ENCODE data around the gene CAPN3. TPM values are rescaled to one million over a fixed set of nuclear protein-coding genes. Genes with fewer than 3 reads are reported as not detected.

Gene CAPN3
- total RNA-seq, 3 donors from 2014 or later: 11.6 to 21.5 (median 16.1) TPM

GRCh38 chr15:42405863-42406482 lies 46.7 kb downstream of the CAPN3 start:
- DNase-seq (no peak), ATAC-seq (no peak)
- TF ChIP-seq CTCF (IDR thresholded peaks at IDR 0.05): no peak
- Histone ChIP-seq H3K4me1 (ENCODE audit: low read depth) (no peaks in the 10 kb centered on the region), H3K36me3 (ENCODE audit: low read depth) (no peaks in the 10 kb centered on the region), H3K9me3 (no peaks in the 10 kb centered on the region), H3K4me3 (no peak overlapping the region)
- intact Hi-C loops (cut with DNase I, micrococcal nuclease): no loop called here

GRCh38 chr15:42408178-42408577 lies 48.9 kb downstream of the CAPN3 start:
- Histone ChIP-seq H3K9me3 (no peaks in the 10 kb centered on the region), H3K4me1 (ENCODE audit: low read depth) (no peaks in the 10 kb centered on the region), H3K36me3 (ENCODE audit: low read depth) (no peaks in the 10 kb centered on the region), H3K4me3 (no peak overlapping the region)
- TF ChIP-seq CTCF (IDR thresholded peaks at IDR 0.05): no peak
- intact Hi-C loops (cut with DNase I, micrococcal nuclease): no loop called here
- no peak for DNase-seq
- no peak for ATAC-seq

GRCh38 chr15:42409011-42409410 lies 49.7 kb downstream of the CAPN3 start:
- DNase-seq (no peak), ATAC-seq (no peak)
- no peak overlapping the region for H3K4me3 ChIP-seq
- H3K9me3 ChIP-seq: no peaks in the 10 kb centered on the region
- H3K36me3 ChIP-seq (ENCODE audit: low read depth): no peaks in the 10 kb centered on the region
- no peaks in the 10 kb centered on the region for H3K4me1 ChIP-seq (ENCODE audit: low read depth)
- intact Hi-C loops (cut with DNase I, micrococcal nuclease): no loop called here
- TF ChIP-seq CTCF (IDR thresholded peaks at IDR 0.05): no peak

DNA sequence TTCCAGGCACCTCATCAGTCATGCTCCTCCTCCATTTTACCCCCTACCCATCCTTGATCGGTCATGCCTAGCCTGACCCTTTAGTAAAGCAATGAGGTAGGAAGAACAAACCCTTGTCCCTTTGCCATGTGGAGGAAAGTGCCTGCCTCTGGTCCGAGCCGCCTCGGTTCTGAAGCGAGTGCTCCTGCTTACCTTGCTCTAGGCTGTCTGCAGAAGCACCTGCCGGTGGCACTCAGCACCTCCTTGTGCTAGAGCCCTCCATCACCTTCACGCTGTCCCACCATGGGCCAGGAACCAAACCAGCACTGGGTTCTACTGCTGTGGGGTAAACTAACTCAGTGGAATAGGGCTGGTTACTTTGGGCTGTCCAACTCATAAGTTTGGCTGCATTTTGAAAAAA lies 52.6 kb downstream of the CAPN3 start:
- ATAC-seq: no peak
- no peak overlapping the region for H3K4me3 ChIP-seq
- no peaks in the 10 kb centered on the region for H3K36me3 ChIP-seq (ENCODE audit: low read depth)
- intact Hi-C loops (cut with DNase I, micrococcal nuclease): no loop called here
- no peaks in the 10 kb centered on the region for H3K9me3 ChIP-seq
- no peaks in the 10 kb centered on the region for H3K4me1 ChIP-seq (ENCODE audit: low read depth)
- DNase-seq: no peak
- no peak for TF ChIP-seq CTCF (IDR thresholded peaks at IDR 0.05)

DNA sequence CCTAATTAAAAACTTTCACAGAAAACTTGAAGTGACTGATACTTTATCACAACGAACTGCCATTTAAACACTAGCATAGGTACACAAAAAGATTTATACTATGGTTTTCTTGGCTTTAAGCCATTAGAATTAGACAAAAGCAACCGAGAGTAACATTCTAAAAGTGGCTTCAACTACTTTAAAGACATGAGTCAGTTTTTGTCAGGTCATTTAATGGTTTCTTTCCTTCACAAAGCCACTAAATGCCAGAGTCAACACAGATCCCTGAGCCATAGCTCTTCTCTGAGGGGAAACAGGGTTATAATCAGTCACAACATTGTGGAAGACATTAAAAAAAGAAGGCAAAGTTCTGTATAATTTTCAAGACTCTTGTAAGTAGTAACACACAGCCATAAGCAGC lies 54.6 kb downstream of the CAPN3 start:
- Histone ChIP-seq H3K4me3 (no peak overlapping the region), H3K36me3 (ENCODE audit: low read depth) (no peaks in the 10 kb centered on the region), H3K9me3 (no peaks in the 10 kb centered on the region), H3K4me1 (ENCODE audit: low read depth) (no peaks in the 10 kb centered on the region)
- no peak for TF ChIP-seq CTCF (IDR thresholded peaks at IDR 0.05)
- ATAC-seq: no peak
- DNase-seq: no peak
- intact Hi-C loops (cut with DNase I, micrococcal nuclease): no loop called here

- Histone ChIP-seq H3K4me3 (no peak overlapping the region), H3K4me1 (ENCODE audit: low read depth) (no peaks in the 10 kb centered on the region), H3K9me3 (no peaks in the 10 kb centered on the region), H3K36me3 (ENCODE audit: low read depth) (peaks cover 4% of the 10 kb centered on the region)
- intact Hi-C loops (cut with DNase I, micrococcal nuclease): no loop called here
- ATAC-seq (no peak), DNase-seq (no peak)
- no peak for TF ChIP-seq CTCF (IDR thresholded peaks at IDR 0.05)
Observed at GRCh38 chr15:42419369-42419768, 60.1 kb downstream of the CAPN3 start.

Measured in mucosa of descending colon (tissue), 3 donors.